Activated naive CD8-positive, alpha-beta T cell treated with anti-CD3 and anti-CD28 coated beads, Interleukin-2, amount 10 ng/mL, durations not matched to agents 7 days and 5 days (primary cell): ENCODE results near the gene OR3A1. TPM values are rescaled to one million over a fixed set of nuclear protein-coding genes. Genes with fewer than 3 reads are reported as not detected.
"Not testable (repeated sequence)": the region's sequence is repeated elsewhere in the genome, so short reads cannot be mapped to it uniquely, and the experiment has no call there.

Experiments used
- ATAC-seq: fragments of 150-1000 bp; cut with Tn5 transposase; one replicate; pipeline ENCODE4 v1.10.0; 2021; ENCODE audit warnings: low read depth, moderate library complexity
- POLR2A ChIA-PET: fragments of 350-600 bp; sonication (Branson Sonifier 250); formaldehyde crosslinking; loops from one replicate; lab custom pipeline; 2021; ENCODE audit warnings: antibody characterized with exemption; lab: Charles Lee
- DNase-seq: peaks from one replicate; pipeline ENCODE4 v3.0.0; 2021
- H3K27ac Mint-ChIP-seq: one replicate; pipeline ENCODE4 v1.8.0; 2022; ENCODE audit warnings: mild to moderate bottlenecking, mixed read lengths
- H3K27me3 Mint-ChIP-seq: one replicate; pipeline ENCODE4 v1.8.0; 2022; ENCODE audit warnings: mild to moderate bottlenecking, moderate library complexity, mixed read lengths
- H3K36me3 Mint-ChIP-seq: one replicate; pipeline ENCODE4 v1.8.0; 2021; ENCODE audit warnings: mild to moderate bottlenecking, mixed read lengths
- H3K4me1 Mint-ChIP-seq: one replicate; pipeline ENCODE4 v1.8.0; 2021; ENCODE audit warnings: mixed read lengths
- H3K4me3 Mint-ChIP-seq: one replicate; pipeline ENCODE4 v1.8.0; 2022; ENCODE audit warnings: mild to moderate bottlenecking, moderate library complexity, mixed read lengths
- H3K9me3 Mint-ChIP-seq: one replicate; pipeline ENCODE4 v1.8.0; 2021; ENCODE audit warnings: mixed read lengths
- total RNA-seq, 2 experiments: library from RNA; stranded (reverse); gene quantifications; one replicate each; pipeline ENCODE4 v1.2.3, GENCODE V29; 2021

The OR3A1 gene, protein sequence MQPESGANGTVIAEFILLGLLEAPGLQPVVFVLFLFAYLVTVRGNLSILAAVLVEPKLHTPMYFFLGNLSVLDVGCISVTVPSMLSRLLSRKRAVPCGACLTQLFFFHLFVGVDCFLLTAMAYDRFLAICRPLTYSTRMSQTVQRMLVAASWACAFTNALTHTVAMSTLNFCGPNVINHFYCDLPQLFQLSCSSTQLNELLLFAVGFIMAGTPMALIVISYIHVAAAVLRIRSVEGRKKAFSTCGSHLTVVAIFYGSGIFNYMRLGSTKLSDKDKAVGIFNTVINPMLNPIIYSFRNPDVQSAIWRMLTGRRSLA
- total RNA-seq, result under 1 TPM; 0.23 to 0.39 TPM

DNA sequence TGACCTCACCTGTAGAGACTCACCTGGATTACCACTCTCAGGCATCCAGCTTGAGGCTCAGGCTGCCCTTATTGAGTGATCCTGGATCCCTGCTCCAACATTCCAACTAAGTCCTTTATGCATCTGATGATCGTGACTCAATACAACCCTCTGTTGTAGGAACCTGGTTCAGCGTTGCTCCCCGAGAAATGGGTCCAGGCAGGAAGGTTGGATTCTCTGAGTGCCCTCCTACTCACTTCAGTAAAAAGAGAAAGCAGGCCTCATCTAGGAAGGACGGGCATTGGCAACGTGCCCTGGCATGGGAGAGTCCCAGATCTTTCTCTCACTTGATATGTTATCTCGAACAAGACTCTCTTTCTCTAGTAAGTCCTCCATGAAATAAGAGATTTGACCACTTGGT, at the start of gene OR3A1:
Gene OR3A1, minus strand, starts transcription at position 101 of the 400 bp plus-strand sequence. CDS start 5,778 bp downstream, outside the sequence.
- Mint-ChIP-seq H3K9me3 (peaks cover 3% of the 10 kb centered on the region), H3K4me1 (no peaks in the 10 kb centered on the region), H3K4me3 (no peak within 1 kb of the TSS), H3K27me3 (peaks cover 13% of the 10 kb centered on the region), H3K36me3 (no peaks in the 10 kb centered on the region), H3K27ac (no peak within 1 kb of the TSS)
- no peak for ATAC-seq
- no peak for DNase-seq
- POLR2A ChIA-PET, result no interaction called here

GRCh38 chr17:3342782-3343181, 44.6 kb upstream of the OR3A1 start:
- DNase-seq, ATAC-seq, H3K27ac Mint-ChIP-seq, POLR2A ChIA-PET, H3K27me3 Mint-ChIP-seq, H3K9me3 Mint-ChIP-seq, H3K36me3 Mint-ChIP-seq, H3K4me1 Mint-ChIP-seq, H3K4me3 Mint-ChIP-seq: not testable (repeated sequence)

DNA sequence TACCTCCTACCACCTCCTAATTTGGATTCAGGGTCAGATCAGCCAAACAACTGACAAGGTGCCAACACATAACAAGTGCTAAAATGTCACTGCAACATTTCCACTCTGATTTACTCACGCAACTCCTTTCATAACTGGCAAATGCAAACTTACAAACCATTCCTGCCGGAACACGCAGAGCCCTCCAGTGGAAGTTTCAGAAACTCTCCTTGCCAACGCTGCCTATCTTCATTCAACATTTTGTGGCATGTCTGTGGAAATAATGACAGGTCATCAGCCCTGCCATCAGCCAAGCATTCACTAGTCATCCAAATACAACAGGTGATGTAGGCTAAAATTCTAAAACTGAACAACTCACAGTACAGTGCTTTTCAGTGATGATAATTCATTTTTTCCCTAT, 37.7 kb upstream of the OR3A1 start:
- no peak for DNase-seq
- Mint-ChIP-seq H3K36me3 (peaks cover 6% of the 10 kb centered on the region), H3K27ac (no peak overlapping the region), H3K27me3 (peaks cover 6% of the 10 kb centered on the region), H3K4me3 (no peak overlapping the region), H3K9me3 (peaks cover 10% of the 10 kb centered on the region), H3K4me1 (no peaks in the 10 kb centered on the region)
- POLR2A ChIA-PET, result no interaction called here
- ATAC-seq, result no peak

DNA sequence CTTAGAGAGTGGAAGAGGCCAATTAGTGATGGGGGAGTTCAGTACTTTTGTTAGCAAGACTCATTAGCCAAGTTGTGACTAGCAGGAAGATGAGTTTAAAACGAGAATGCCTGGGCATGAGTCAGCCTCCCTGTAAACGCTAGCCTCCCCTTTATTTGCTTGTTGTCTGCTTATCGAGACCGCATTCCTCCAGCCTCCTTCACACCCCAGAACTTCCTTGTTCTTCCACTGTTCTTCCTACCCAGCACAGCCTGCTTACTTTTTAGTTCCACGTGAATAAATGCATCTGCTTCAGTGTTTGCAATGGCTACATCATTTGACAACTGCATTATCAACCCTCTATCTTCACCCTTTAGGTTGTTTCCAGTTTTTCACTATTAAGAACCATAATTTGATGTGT, 20.2 kb upstream of the OR3A1 start:
- Mint-ChIP-seq H3K9me3 (no peaks in the 10 kb centered on the region), H3K27me3 (no peaks in the 10 kb centered on the region), H3K36me3 (no peaks in the 10 kb centered on the region), H3K4me1 (no peaks in the 10 kb centered on the region), H3K27ac (no peak overlapping the region), H3K4me3 (no peak overlapping the region)
- POLR2A ChIA-PET, result no interaction called here
- DNase-seq, result no peak
- no peak for ATAC-seq

DNA sequence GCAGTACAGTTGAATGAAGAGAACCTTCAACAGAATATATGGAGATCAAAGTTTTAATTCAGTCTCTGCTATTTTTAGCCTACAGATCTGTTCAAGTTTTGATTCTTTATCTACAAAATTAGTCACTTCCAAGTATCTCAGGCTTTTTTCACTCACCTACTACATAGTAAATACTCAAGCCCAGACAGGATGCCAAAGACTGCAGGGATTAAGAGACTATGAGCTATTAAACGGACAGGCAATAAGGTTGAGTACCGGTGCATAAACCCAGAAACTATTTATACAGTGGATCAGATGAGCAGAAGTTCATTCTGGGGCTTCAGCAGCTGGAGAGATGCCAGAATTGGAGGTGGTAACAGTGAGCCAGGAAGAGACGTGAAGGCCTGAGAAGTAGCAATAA, 18.7 kb upstream of the OR3A1 start:
- Mint-ChIP-seq H3K4me3 (no peak overlapping the region), H3K4me1 (no peaks in the 10 kb centered on the region), H3K36me3 (no peaks in the 10 kb centered on the region), H3K9me3 (no peaks in the 10 kb centered on the region), H3K27ac (no peak overlapping the region), H3K27me3 (no peaks in the 10 kb centered on the region)
- DNase-seq (no peak), ATAC-seq (no peak)
- POLR2A ChIA-PET, result no interaction called here

DNA sequence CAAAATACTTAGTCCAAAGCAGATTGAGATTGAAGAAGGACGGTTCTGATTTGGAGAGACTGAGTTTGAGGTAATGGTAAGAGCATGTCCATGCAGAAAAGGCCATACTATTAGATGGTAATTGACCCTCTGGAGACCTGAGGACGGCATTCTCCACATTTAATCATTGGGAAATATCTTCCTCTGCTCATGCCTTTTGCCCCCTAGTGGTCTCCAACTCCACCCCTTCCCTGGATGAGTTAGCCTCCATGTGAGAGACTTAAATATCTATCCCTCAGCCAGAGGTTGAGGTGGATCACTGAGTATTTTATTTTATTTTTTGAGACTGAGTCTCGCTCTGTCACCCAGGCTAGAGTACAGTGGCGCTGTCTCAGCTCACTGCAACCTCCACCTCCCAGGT, 10.4 kb upstream of the OR3A1 start:
- no peak overlapping the region for H3K4me3 Mint-ChIP-seq
- H3K4me1 Mint-ChIP-seq, result no peaks in the 10 kb centered on the region
- POLR2A ChIA-PET, result no interaction called here
- ATAC-seq, result no peak
- H3K9me3 Mint-ChIP-seq, result no peaks in the 10 kb centered on the region
- no peak for DNase-seq
- no peak overlapping the region for H3K27ac Mint-ChIP-seq
- H3K36me3 Mint-ChIP-seq, result no peaks in the 10 kb centered on the region
- no peaks in the 10 kb centered on the region for H3K27me3 Mint-ChIP-seq

DNA sequence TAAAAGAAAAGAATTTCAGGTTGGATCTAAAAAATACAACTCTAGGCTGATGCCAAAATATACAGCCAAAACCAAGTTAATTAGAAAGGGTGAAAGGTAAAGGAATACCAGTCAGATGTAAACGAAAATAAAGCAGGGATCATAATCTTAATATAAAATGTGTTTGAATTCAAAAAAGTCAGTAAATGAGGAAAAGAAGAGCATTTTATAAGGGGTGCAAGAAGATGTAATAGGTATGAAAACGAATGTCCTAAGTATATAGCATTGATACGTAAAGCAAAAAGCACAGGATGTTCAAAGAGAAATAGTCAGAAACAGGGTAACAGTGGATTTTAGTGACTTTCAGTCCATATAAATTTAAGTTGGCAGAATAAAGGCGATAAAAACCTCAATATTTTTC, 2.5 kb downstream of the OR3A1 start:
- POLR2A ChIA-PET, result no interaction called here
- peaks cover 13% of the 10 kb centered on the region for H3K27me3 Mint-ChIP-seq
- H3K4me3 Mint-ChIP-seq, result no peak overlapping the region

DNA sequence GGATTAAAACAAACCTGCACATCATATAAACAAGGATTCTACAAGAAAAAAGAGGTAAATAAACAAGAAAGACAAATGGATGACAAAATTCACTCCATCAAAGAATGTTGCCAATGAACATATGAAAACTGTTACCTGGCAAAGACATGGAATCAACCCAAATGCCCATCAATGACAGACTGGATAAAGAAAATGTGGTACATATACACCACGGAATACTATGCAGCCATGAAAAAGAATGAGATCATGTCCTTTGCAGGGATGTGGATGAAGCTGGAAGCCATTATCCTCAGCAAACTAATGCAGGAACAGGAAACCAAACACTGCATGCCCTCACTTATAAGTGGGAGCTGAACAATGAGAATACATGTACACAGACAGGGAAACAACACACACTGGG, 4.6 kb downstream of the OR3A1 start:
- H3K4me1 Mint-ChIP-seq, H3K36me3 Mint-ChIP-seq, POLR2A ChIA-PET, ATAC-seq, H3K4me3 Mint-ChIP-seq, H3K27ac Mint-ChIP-seq, H3K9me3 Mint-ChIP-seq, DNase-seq: not testable (repeated sequence)
- H3K27me3 Mint-ChIP-seq, result peaks cover 17% of the 10 kb centered on the region

More for the DNA sequence above, 2.5 kb downstream of the OR3A1 start:
- Mint-ChIP-seq H3K27ac (no peak overlapping the region), H3K36me3 (no peaks in the 10 kb centered on the region), H3K9me3 (no peaks in the 10 kb centered on the region), H3K4me1 (no peaks in the 10 kb centered on the region)
- no peak for DNase-seq
- no peak for ATAC-seq

DNA sequence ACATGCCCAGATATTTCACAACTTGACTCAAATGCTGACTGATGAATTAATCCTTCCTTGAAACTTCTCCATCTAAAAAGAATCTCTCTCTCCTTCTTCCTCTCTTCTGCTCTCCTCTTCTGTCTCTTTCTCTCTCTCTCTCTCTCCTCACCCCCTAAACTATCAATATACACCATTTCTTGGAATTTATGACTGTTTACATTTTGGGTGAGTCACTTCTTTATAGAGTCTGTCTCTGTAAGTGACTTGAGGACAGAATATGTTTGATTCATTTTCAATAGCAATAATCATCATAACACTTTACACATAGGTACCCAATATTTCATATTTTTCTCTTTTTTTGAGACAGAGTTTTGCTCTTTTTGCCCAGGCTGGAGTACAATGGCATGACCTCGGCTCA, 15.3 kb downstream of the OR3A1 start:
- H3K27me3 Mint-ChIP-seq, result no peaks in the 10 kb centered on the region
- ATAC-seq, result no peak

DNA sequence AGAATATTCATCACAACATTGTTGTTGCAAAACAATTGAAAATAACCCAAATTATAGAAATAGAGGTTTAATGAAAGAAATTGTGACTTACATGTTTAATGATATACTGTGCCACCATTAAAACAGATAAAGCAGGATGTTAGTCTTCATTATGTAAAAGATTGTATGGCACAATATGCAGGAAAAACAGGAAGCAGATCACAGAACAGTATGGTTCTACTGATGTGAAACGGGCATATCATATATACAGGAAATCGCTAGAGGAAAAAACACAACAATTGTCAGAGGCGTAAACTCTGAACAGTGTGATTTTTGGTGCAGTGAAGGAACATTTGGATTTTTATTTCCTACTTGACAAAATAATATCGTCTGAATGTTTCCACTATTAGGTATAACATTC, 22.0 kb downstream of the OR3A1 start:
- POLR2A ChIA-PET, result no interaction called here
- no peaks in the 10 kb centered on the region for H3K27me3 Mint-ChIP-seq
- DNase-seq, result no peak
- peaks cover 6% of the 10 kb centered on the region for H3K9me3 Mint-ChIP-seq
- H3K36me3 Mint-ChIP-seq, result no peaks in the 10 kb centered on the region
- H3K4me3 Mint-ChIP-seq, result no peak overlapping the region
- no peak overlapping the region for H3K27ac Mint-ChIP-seq
- H3K4me1 Mint-ChIP-seq, result peaks cover under 1% of the 10 kb centered on the region
- ATAC-seq, result no peak

More for the DNA sequence above, 15.3 kb downstream of the OR3A1 start:
- Mint-ChIP-seq H3K4me1 (no peaks in the 10 kb centered on the region), H3K36me3 (no peaks in the 10 kb centered on the region), H3K4me3 (no peak overlapping the region), H3K9me3 (peaks cover 3% of the 10 kb centered on the region), H3K27ac (no peak overlapping the region)
- DNase-seq, result no peak
- POLR2A ChIA-PET, result no interaction called here

GRCh38 chr17:3271072-3271848, 26.9 kb downstream of the OR3A1 start:
- peaks cover 16% of the 10 kb centered on the region for H3K9me3 Mint-ChIP-seq
- no peak overlapping the region for H3K4me3 Mint-ChIP-seq
- ATAC-seq, result no peak
- DNase-seq, result no peak
- H3K4me1 Mint-ChIP-seq, result peaks cover 2% of the 10 kb centered on the region
- H3K27me3 Mint-ChIP-seq, result no peaks in the 10 kb centered on the region
- POLR2A ChIA-PET, result no interaction called here
- H3K27ac Mint-ChIP-seq, result no peak overlapping the region
- H3K36me3 Mint-ChIP-seq, result no peaks in the 10 kb centered on the region

GRCh38 chr17:3260600-3260999, 37.6 kb downstream of the OR3A1 start:
- no peak overlapping the region for H3K4me3 Mint-ChIP-seq
- POLR2A ChIA-PET, result no interaction called here
- peaks cover 6% of the 10 kb centered on the region for H3K27me3 Mint-ChIP-seq
- no peaks in the 10 kb centered on the region for H3K9me3 Mint-ChIP-seq
- no peaks in the 10 kb centered on the region for H3K4me1 Mint-ChIP-seq
- H3K27ac Mint-ChIP-seq, result no peak overlapping the region
- ATAC-seq (no peak), DNase-seq (no peak)
- H3K36me3 Mint-ChIP-seq, result no peaks in the 10 kb centered on the region

DNA sequence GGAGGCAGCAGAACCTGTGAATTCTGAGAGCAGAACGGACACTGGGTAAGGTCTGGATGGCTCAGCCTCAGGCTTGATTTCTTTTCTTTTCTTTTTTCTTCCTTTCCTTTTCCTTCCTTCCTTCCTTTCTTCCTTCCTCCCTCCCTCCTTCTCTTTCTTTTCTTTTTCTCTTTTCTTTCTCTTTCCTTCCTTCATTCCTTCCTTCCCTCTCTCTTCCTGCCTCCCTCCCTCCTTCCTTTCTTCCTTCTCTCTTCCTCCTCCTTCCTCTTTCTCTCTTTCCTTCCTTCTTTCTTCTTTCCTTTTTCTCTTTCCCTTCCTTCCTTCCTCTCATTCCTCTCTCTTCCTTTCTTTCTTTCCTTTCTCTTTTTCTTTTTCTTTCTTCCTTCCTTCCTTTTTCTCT, 38.0 kb downstream of the OR3A1 start:
- POLR2A ChIA-PET, result no interaction called here
- H3K4me3 Mint-ChIP-seq, result no peak overlapping the region
- H3K36me3 Mint-ChIP-seq, result no peaks in the 10 kb centered on the region

GRCh38 chr17:3256575-3256974, 41.6 kb downstream of the OR3A1 start:
- no peaks in the 10 kb centered on the region for H3K9me3 Mint-ChIP-seq
- no peak overlapping the region for H3K4me3 Mint-ChIP-seq
- DNase-seq (no peak), ATAC-seq (no peak)
- H3K27ac Mint-ChIP-seq, result no peak overlapping the region
- POLR2A ChIA-PET, result interaction anchor here (0.7 kb wide), 2 partner anchors 97 to 111 kb away, joined by 3 to 6 read pairs; no protein-coding TSS in a partner anchor
- H3K36me3 Mint-ChIP-seq, result no peaks in the 10 kb centered on the region
- H3K4me1 Mint-ChIP-seq, result no peaks in the 10 kb centered on the region
- peaks cover 3% of the 10 kb centered on the region for H3K27me3 Mint-ChIP-seq

More for the DNA sequence above, 38.0 kb downstream of the OR3A1 start:
- Mint-ChIP-seq H3K27me3 (peaks cover 6% of the 10 kb centered on the region), H3K4me1 (no peaks in the 10 kb centered on the region), H3K9me3 (no peaks in the 10 kb centered on the region), H3K27ac (no peak overlapping the region)
- no peak for ATAC-seq
- no peak for DNase-seq
